CD14-positive monocyte (primary cell): ENCODE results near the gene TMEM92. TPM values are rescaled to one million over a fixed set of nuclear protein-coding genes. Genes with fewer than 3 reads are reported as not detected.
"Not testable (repeated sequence)": the region's sequence is repeated elsewhere in the genome, so short reads cannot be mapped to it uniquely, and the experiment has no call there.

Source experiments
- DNase-seq, 3 donors: peaks; one replicate each; pipeline ENCODE4 v3.0.0-alpha.2; 2011 to 2022
- H2AFZ ChIP-seq: 2 replicates; pipeline ENCODE4 v1.6.0; 2012; ENCODE audit warnings: mild to moderate bottlenecking, low read depth, low read length, inconsistent platforms; ENCODE audit not compliant: insufficient read depth, poor library complexity, severe bottlenecking
- H3K27ac ChIP-seq, 2 donors: 1 replicate in 1 of 2; 2 replicates in 1 of 2; pipeline ENCODE4 v1.5.1; 2012 to 2013; ENCODE audit warnings: low read length in 2 of 2, control low read depth in 1 of 2, inconsistent platforms in 1 of 2, low read depth in 1 of 2, mild to moderate bottlenecking in 1 of 2
- H3K27me3 ChIP-seq, 2 donors: one replicate each; pipeline versions ENCODE4 v1.6.0 to v1.6.1; 2011 to 2013; ENCODE audit warnings: low read length in 2 of 2; ENCODE audit not compliant: control insufficient read depth in 2 of 2, insufficient read depth in 2 of 2
- H3K36me3 ChIP-seq, 2 donors: replicated peaks in 1 of 2; 1 replicate in 1 of 2; 2 replicates in 1 of 2; pipeline versions ENCODE4 v1.5.1 to v1.6.1; 2012 to 2013; ENCODE audit warnings: low read length in 2 of 2, control low read depth in 1 of 2, inconsistent platforms in 1 of 2, mild to moderate bottlenecking in 1 of 2; ENCODE audit not compliant: insufficient read depth in 2 of 2, control insufficient read depth in 1 of 2
- H3K4me1 ChIP-seq, 2 donors: 1 replicate in 1 of 2; 2 replicates in 1 of 2; pipeline versions ENCODE4 v1.5.1 to v1.6.1; 2012 to 2013; ENCODE audit warnings: low read length in 2 of 2, control low read depth in 1 of 2, inconsistent platforms in 1 of 2, mild to moderate bottlenecking in 1 of 2, moderate library complexity in 1 of 2; ENCODE audit not compliant: insufficient read depth in 2 of 2, control insufficient read depth in 1 of 2
- H3K4me2 ChIP-seq: replicated peaks from 2 replicates; pipeline ENCODE3; 2012; ENCODE audit warnings: low read length, moderate library complexity, mild to moderate bottlenecking; ENCODE audit not compliant: poor library complexity, severe bottlenecking; ENCODE audit errors: extremely low read depth
- H3K4me3 ChIP-seq, 3 experiments: fragments of 200-600 bp in 1 of 3; sonication (generic) in 1 of 3; replicated peaks in 1 of 3; 1 replicate in 2 of 3; 2 replicates in 1 of 3; pipeline ENCODE4 v1.5.1; 2011 to 2013; ENCODE audit warnings: low read length in 3 of 3, mild to moderate bottlenecking in 3 of 3, control low read depth in 2 of 3, low read depth in 2 of 3, inconsistent platforms in 1 of 3, moderate library complexity in 1 of 3
- H3K79me2 ChIP-seq: 2 replicates; pipeline ENCODE4 v1.6.0; 2012; ENCODE audit warnings: mild to moderate bottlenecking, control low read depth, inconsistent platforms, low read length, moderate library complexity; ENCODE audit not compliant: insufficient read depth
- H3K9ac ChIP-seq: 2 replicates; pipeline ENCODE4 v1.6.0; 2017; ENCODE audit warnings: low read length, mild to moderate bottlenecking; ENCODE audit not compliant: insufficient read depth, poor library complexity, severe bottlenecking
- H3K9me3 ChIP-seq, 2 donors: replicated peaks in 1 of 2; 1 replicate in 1 of 2; 2 replicates in 1 of 2; pipeline versions ENCODE4 v1.5.1 to v1.6.1; 2012 to 2013; ENCODE audit warnings: low read length in 2 of 2, control low read depth in 1 of 2; ENCODE audit not compliant: control insufficient read depth in 1 of 2, insufficient read depth in 1 of 2
- H4K20me1 ChIP-seq: 2 replicates; pipeline ENCODE4 v1.6.0; 2012; ENCODE audit warnings: mild to moderate bottlenecking, low read length, control low read depth, moderate library complexity; ENCODE audit not compliant: insufficient read depth
- H3K27ac Mint-ChIP-seq, 7 donors: one replicate each; pipeline ENCODE4 v1.8.0; 2020; ENCODE audit warnings: mild to moderate bottlenecking in 7 of 7, mixed read lengths in 7 of 7, moderate library complexity in 6 of 7, inconsistent platforms in 2 of 7
- H3K27me3 Mint-ChIP-seq, 3 donors: one replicate each; pipeline ENCODE4 v1.8.0; 2021 to 2022; ENCODE audit warnings: low read depth in 3 of 3, mild to moderate bottlenecking in 3 of 3, mixed read lengths in 3 of 3, moderate library complexity in 3 of 3, inconsistent platforms in 1 of 3
- H3K36me3 Mint-ChIP-seq, 2 donors: one replicate each; pipeline ENCODE4 v1.8.0; 2020; ENCODE audit warnings: mixed read lengths in 2 of 2, inconsistent platforms in 1 of 2, mild to moderate bottlenecking in 1 of 2
- H3K4me1 Mint-ChIP-seq: one replicate; pipeline ENCODE4 v1.8.0; 2020; ENCODE audit warnings: mild to moderate bottlenecking, mixed read lengths
- H3K4me3 Mint-ChIP-seq, 2 donors: one replicate each; pipeline ENCODE4 v1.8.0; 2020; ENCODE audit warnings: mild to moderate bottlenecking in 2 of 2, mixed read lengths in 2 of 2, moderate library complexity in 1 of 2
- H3K9me3 Mint-ChIP-seq, 7 donors: one replicate each; pipeline ENCODE4 v1.8.0; 2020 to 2022; ENCODE audit warnings: mixed read lengths in 7 of 7, mild to moderate bottlenecking in 6 of 7, moderate library complexity in 6 of 7, inconsistent platforms in 2 of 7
- CTCF ChIP-seq: fragments of 200-600 bp; IDR thresholded peaks from one replicate; pipeline ENCODE4 v1.8.0; 2022; ENCODE audit warnings: antibody characterized with exemption, mild to moderate bottlenecking
- WGBS: methylation state at CpG from one replicate; pipeline ENCODE4 v1.1.5; 2013; ENCODE audit warnings: missing lambda C conversion rate; ENCODE audit not compliant: insufficient coverage; 5-methylcytosine and 5-hydroxymethylcytosine counted together
- intact Hi-C, 2 donors: fragments of 100-400 bp; cut with micrococcal nuclease; formaldehyde crosslinking; loops; one replicate each; pipeline versions ENCODE4 v1.15.0 to v1.15.1; 2023
- polyA plus RNA-seq, 3 donors: library from polyadenylated mRNA; depleted of rRNA in 1 of 3; unstranded in 2 of 3; stranded (reverse) in 1 of 3; fragments of 300-500 nt in 2 of 3; fragments of >200 nt in 1 of 3; fragmentation: Illumina TruSeq in 2 of 3; gene quantifications; 1 replicate in 2 of 3; 2 replicates in 1 of 3; pipeline ENCODE4 v1.2.3, GENCODE V29; 2012 to 2021

TMEM92 gene
- polyA plus RNA-seq, 3 donors, result not detected

GRCh38 chr17:50299776-50300175, 25.5 kb downstream of the TMEM92 start:
- Mint-ChIP-seq H3K36me3 (no peaks in the 10 kb centered on the region), H3K4me1 (peaks cover 19% of the 10 kb centered on the region), H3K27ac (no peak overlapping the region), H3K27me3 (peaks cover 0 to 6% (median 1%) of the 10 kb centered on the region in 3 donors), H3K9me3 (peaks cover 0 to 4% (median 0%) of the 10 kb centered on the region in 7 donors), H3K4me3 (no peak overlapping the region)
- Histone ChIP-seq H4K20me1 (no peaks in the 10 kb centered on the region), H3K9me3 (no peaks in the 10 kb centered on the region), H3K27me3 (no peaks in the 10 kb centered on the region), H3K4me3 (no peak overlapping the region), H3K9ac (no peak overlapping the region), H3K27ac (no peak overlapping the region), H3K4me1 (peaks cover 9 to 11% of the 10 kb centered on the region in 2 donors), H3K36me3 (no peaks in the 10 kb centered on the region), H2AFZ (no peak overlapping the region), H3K4me2 (no peak overlapping the region), H3K79me2 (no peaks in the 10 kb centered on the region)
- intact Hi-C loops, result loop anchor here in 1 of 2 donors (5.0 kb wide), 1 partner anchor 32 kb away; no protein-coding TSS in a partner anchor
- TF ChIP-seq CTCF, result no peak
- DNase-seq, result no peak
- WGBS, result 86% methylated on average over 2 of the region's 3 CpGs

GRCh38 chr17:50300824-50301223, 26.6 kb downstream of the TMEM92 start:
- H3K4me1 ChIP-seq, result peaks cover 9 to 11% of the 10 kb centered on the region in 2 donors
- not testable (repeated sequence) for H4K20me1 ChIP-seq, H3K4me3 ChIP-seq, H3K36me3 Mint-ChIP-seq, H3K9ac ChIP-seq, H3K27ac ChIP-seq, DNase-seq, H3K9me3 Mint-ChIP-seq, H3K27me3 ChIP-seq, H3K36me3 ChIP-seq, H2AFZ ChIP-seq, H3K27me3 Mint-ChIP-seq, H3K4me2 ChIP-seq, H3K4me3 Mint-ChIP-seq, H3K79me2 ChIP-seq, H3K9me3 ChIP-seq
- intact Hi-C loops, result loop anchor here in 1 of 2 donors (5.0 kb wide), 1 partner anchor 34 kb away; no protein-coding TSS in a partner anchor
- peaks cover 19% of the 10 kb centered on the region for H3K4me1 Mint-ChIP-seq
- H3K27ac Mint-ChIP-seq, result peak overlapping the region in 1 of 7 donors; percentile 73
- WGBS, result no CpG with 5 or more reads among the region's 1 CpG
